ENCODE data around the gene C16orf95. TPM values are rescaled to one million over a fixed set of nuclear protein-coding genes. Genes with fewer than 3 reads are reported as not detected.
"Not testable (repeated sequence)": the region's sequence is repeated elsewhere in the genome, so short reads cannot be mapped to it uniquely, and the experiment has no call there.

The C16orf95 gene
- total RNA-seq, 2 experiments from 2014 or later = 5.6 to 12.8 TPM

DNA sequence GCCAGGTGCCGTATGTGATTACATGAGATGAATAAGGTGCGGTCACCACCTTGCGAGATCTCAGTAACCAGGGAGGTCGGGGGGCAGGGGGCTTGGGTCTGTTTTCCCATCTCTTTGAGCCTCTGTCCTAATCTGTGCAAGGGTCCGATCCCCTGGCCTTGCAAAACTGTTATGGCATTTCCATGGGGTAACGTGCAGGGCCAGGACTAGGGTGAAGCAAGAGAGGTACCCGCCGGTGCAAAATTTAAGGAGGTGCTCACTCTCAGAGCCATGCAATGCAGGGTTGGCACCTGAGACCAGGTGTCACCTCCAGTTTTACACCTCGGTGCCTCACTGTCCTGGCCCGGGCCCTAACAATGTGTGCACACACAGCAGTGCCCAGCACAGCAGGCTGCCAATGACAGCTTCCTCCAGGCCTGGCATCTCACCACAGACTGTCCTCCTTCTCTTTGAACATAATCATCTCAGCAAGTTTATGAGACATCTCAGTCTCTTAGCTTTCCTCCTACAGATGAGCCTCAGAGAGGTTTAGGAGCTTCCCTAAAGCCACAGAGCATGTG is 43.6 kb downstream of the C16orf95 start:
- H3K4me3 Mint-ChIP-seq = no peak overlapping the region
- H3K9me3 Mint-ChIP-seq (ENCODE audit: low read depth) = peaks cover 3% of the 10 kb centered on the region
- DNase-seq (no peak), ATAC-seq (no peak)
- H3K27me3 Mint-ChIP-seq = peaks cover 1% of the 10 kb centered on the region
- no peaks in the 10 kb centered on the region for H3K36me3 Mint-ChIP-seq (ENCODE audit: low read depth)
- no peak overlapping the region for H3K27ac Mint-ChIP-seq
- ChIA-PET POLR2A (interaction anchor here (1.0 kb wide), 1 partner anchor 48 kb away, joined by 3 read pairs; no protein-coding TSS in a partner anchor), CTCF (no interaction called here)
- intact Hi-C loops (cut with DNase I, micrococcal nuclease) = no loop called here
- H3K4me1 Mint-ChIP-seq = no peaks in the 10 kb centered on the region

GRCh38 chr16:87271256-87271655 is 45.9 kb downstream of the C16orf95 start:
- no peak for DNase-seq
- no peak overlapping the region for H3K4me3 Mint-ChIP-seq

DNA sequence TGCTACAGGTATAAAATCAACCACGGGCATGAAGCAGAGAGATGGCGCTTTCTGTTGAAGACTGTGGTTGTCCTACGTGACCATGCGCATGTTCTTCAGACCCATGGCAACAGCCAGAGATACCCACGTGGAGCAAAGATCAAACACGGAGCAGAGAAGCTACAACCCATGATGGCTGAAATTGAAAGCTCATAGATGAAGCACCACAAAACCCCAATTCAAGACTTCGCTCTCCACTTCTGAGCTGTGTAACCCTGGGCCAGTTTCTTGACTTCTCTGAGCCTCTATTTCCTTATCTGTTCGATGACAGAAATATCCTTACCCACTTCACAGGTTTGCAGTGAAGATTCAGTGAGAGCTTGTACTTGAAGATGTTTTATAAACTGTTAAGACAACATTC is 49.6 kb downstream of the C16orf95 start:
- H3K4me3 Mint-ChIP-seq = no peak overlapping the region
- DNase-seq = no peak
- CTCF ChIA-PET = interaction anchor here (1.7 kb wide), 1 partner anchor 11 kb away, joined by 4 read pairs; no protein-coding TSS in a partner anchor

More at GRCh38 chr16:87271256-87271655, 45.9 kb downstream of the C16orf95 start:
- no peaks in the 10 kb centered on the region for H3K27me3 Mint-ChIP-seq
- H3K4me1 Mint-ChIP-seq = no peaks in the 10 kb centered on the region
- ChIA-PET POLR2A (no interaction called here), CTCF (interaction anchor here (0.8 kb wide), 1 partner anchor 172 kb away, joined by 3 read pairs; no protein-coding TSS in a partner anchor)
- H3K27ac Mint-ChIP-seq = no peak overlapping the region
- intact Hi-C loops (cut with DNase I, micrococcal nuclease) = no loop called here
- H3K9me3 Mint-ChIP-seq (ENCODE audit: low read depth) = peaks cover 3% of the 10 kb centered on the region
- no peaks in the 10 kb centered on the region for H3K36me3 Mint-ChIP-seq (ENCODE audit: low read depth)
- no peak for ATAC-seq

GRCh38 chr16:87266846-87267245 is 50.3 kb downstream of the C16orf95 start:
- POLR2A ChIA-PET = interaction anchor here (0.6 kb wide), 1 partner anchor 15 kb away, joined by 6 read pairs; no protein-coding TSS in a partner anchor
- no peaks in the 10 kb centered on the region for H3K27me3 Mint-ChIP-seq
- CTCF ChIA-PET = interaction anchor here (0.5 kb wide), 1 partner anchor 1164 kb away, joined by 4 read pairs; no protein-coding TSS in a partner anchor
- peaks cover 3% of the 10 kb centered on the region for H3K9me3 Mint-ChIP-seq (ENCODE audit: low read depth)
- intact Hi-C loops (cut with DNase I, micrococcal nuclease) = no loop called here
- no peak for DNase-seq
- H3K36me3 Mint-ChIP-seq (ENCODE audit: low read depth) = no peaks in the 10 kb centered on the region
- ATAC-seq = no peak
- H3K27ac Mint-ChIP-seq = no peak overlapping the region
- no peaks in the 10 kb centered on the region for H3K4me1 Mint-ChIP-seq
- no peak overlapping the region for H3K4me3 Mint-ChIP-seq

More for the DNA sequence above, 49.6 kb downstream of the C16orf95 start:
- Mint-ChIP-seq H3K9me3 (ENCODE audit: low read depth) (peaks cover 3% of the 10 kb centered on the region), H3K27ac (no peak overlapping the region), H3K36me3 (ENCODE audit: low read depth) (no peaks in the 10 kb centered on the region), H3K27me3 (no peaks in the 10 kb centered on the region), H3K4me1 (no peaks in the 10 kb centered on the region)
- POLR2A ChIA-PET = no interaction called here
- no peak for ATAC-seq
- intact Hi-C loops (cut with DNase I, micrococcal nuclease) = no loop called here

- ChIA-PET POLR2A (no interaction called here), CTCF (interaction anchor here (0.6 kb wide), 1 partner anchor 1399 kb away, joined by 3 read pairs; no protein-coding TSS in a partner anchor)
- Mint-ChIP-seq H3K27ac (no peak overlapping the region), H3K9me3 (ENCODE audit: low read depth) (peaks cover 13% of the 10 kb centered on the region), H3K36me3 (ENCODE audit: low read depth) (no peaks in the 10 kb centered on the region), H3K4me3 (no peak overlapping the region), H3K27me3 (no peaks in the 10 kb centered on the region), H3K4me1 (no peaks in the 10 kb centered on the region)
- DNase-seq (no peak), ATAC-seq (no peak)
- intact Hi-C loops (cut with DNase I, micrococcal nuclease) = no loop called here
Measured at GRCh38 chr16:87265261-87265660, 51.9 kb downstream of the C16orf95 start.

DNA sequence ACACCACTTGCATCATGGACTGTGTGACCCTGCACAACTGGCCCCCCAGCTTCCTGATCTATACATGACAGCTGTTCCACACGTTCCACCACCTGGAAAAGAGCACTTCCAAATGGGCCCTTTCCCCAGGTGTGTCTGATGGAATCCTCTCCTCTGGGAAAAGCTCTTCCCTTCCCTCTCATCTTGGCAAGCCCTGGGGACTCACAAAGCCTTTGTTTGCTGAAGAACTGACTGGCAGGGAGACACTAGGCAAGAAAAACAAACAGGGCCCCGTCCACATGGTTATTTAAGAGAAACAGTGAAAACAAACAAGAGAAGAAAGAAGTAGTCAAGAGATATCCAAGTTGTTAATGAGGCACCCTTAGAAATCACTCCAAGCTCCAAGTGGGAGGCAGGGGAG is 52.6 kb downstream of the C16orf95 start:
- ChIA-PET POLR2A (no interaction called here), CTCF (interaction anchor here (0.6 kb wide), 1 partner anchor 1399 kb away, joined by 3 read pairs; no protein-coding TSS in a partner anchor)
- ATAC-seq (no peak), DNase-seq (no peak)
- intact Hi-C loops (cut with DNase I, micrococcal nuclease) = no loop called here
- no peak overlapping the region for H3K4me3 Mint-ChIP-seq
- no peaks in the 10 kb centered on the region for H3K27me3 Mint-ChIP-seq
- H3K4me1 Mint-ChIP-seq = no peaks in the 10 kb centered on the region
- peaks cover 14% of the 10 kb centered on the region for H3K9me3 Mint-ChIP-seq (ENCODE audit: low read depth)
- no peak overlapping the region for H3K27ac Mint-ChIP-seq
- H3K36me3 Mint-ChIP-seq (ENCODE audit: low read depth) = no peaks in the 10 kb centered on the region

GRCh38 chr16:87263418-87264052 is 53.7 kb downstream of the C16orf95 start:
- POLR2A ChIA-PET = no interaction called here
- Mint-ChIP-seq H3K9me3 (ENCODE audit: low read depth) (peaks cover 11% of the 10 kb centered on the region), H3K4me3 (no peak overlapping the region), H3K36me3 (ENCODE audit: low read depth) (no peaks in the 10 kb centered on the region), H3K27me3 (no peaks in the 10 kb centered on the region), H3K27ac (no peak overlapping the region), H3K4me1 (no peaks in the 10 kb centered on the region)
- no peak for DNase-seq
- CTCF ChIA-PET = no interaction called here
- intact Hi-C loops (cut with DNase I, micrococcal nuclease) = no loop called here
- no peak for ATAC-seq

DNA sequence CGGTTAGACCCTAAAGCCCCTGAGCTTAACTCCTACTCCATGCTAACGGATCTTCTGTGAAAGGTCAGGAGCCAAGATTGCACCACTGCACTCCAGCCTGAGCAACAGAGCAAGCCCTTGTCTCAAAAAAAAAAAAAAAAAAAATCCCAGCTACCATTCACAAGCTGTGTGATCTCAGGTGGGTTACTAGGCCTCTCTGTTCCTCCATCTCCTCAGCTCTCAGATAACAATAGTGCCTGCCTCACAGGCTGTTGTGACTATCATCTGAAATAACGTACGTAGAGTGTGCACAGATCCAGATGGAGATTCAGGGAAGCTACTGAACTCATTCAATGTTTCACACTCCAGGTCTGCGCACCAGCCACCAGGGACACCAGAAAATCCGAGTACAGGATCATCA is 57.8 kb downstream of the C16orf95 start:
- peaks cover 11% of the 10 kb centered on the region for H3K9me3 Mint-ChIP-seq (ENCODE audit: low read depth)
- no peak for ATAC-seq
- POLR2A ChIA-PET = no interaction called here

GRCh38 chr16:87258653-87259052 is 58.5 kb downstream of the C16orf95 start:
- H3K4me3 Mint-ChIP-seq; H3K36me3 Mint-ChIP-seq (ENCODE audit: low read depth); intact Hi-C loops (cut with DNase I, micrococcal nuclease); H3K4me1 Mint-ChIP-seq; DNase-seq; H3K27me3 Mint-ChIP-seq; ATAC-seq; H3K27ac Mint-ChIP-seq: not testable (repeated sequence)
- CTCF ChIA-PET = interaction anchor here (0.8 kb wide), 1 partner anchor 55 kb away, joined by 3 read pairs; no protein-coding TSS in a partner anchor
- POLR2A ChIA-PET = interaction anchor here (0.6 kb wide), 1 partner anchor 1006 kb away, joined by 4 read pairs; no protein-coding TSS in a partner anchor
- H3K9me3 Mint-ChIP-seq (ENCODE audit: low read depth) = peaks cover 11% of the 10 kb centered on the region

More for the DNA sequence above, 57.8 kb downstream of the C16orf95 start:
- H3K27me3 Mint-ChIP-seq = no peaks in the 10 kb centered on the region
- H3K4me3 Mint-ChIP-seq = no peak overlapping the region
- no peak overlapping the region for H3K27ac Mint-ChIP-seq
- intact Hi-C loops (cut with DNase I, micrococcal nuclease) = no loop called here
- H3K36me3 Mint-ChIP-seq (ENCODE audit: low read depth) = no peaks in the 10 kb centered on the region
- H3K4me1 Mint-ChIP-seq = no peaks in the 10 kb centered on the region
- CTCF ChIA-PET = interaction anchor here (0.6 to 0.8 kb wide), 3 partner anchors 17 to 469 kb away, joined by 3 read pairs; no protein-coding TSS in a partner anchor
- DNase-seq = no peak

DNA sequence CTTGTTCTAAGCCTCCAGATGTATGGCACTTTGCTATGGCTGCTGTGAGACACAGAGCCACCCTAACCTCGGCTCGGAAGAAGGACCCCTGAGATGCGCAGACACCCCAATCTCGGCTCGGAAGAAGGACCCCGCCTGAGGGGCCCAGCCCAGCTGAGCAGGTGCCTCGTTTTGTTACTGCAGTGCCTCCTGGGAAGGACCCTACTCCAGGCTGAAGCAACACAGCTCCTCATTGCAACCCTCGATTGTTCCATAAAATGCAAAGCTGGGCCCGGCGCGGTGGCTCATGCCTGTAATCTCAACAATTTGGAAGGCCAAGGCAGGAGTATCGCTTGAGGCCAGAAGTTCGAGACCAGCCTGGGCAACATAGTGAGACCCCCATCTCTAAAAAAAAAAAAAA is 61.3 kb downstream of the C16orf95 start:
- ATAC-seq (no peak), DNase-seq (no peak)
- H3K4me1 Mint-ChIP-seq = no peaks in the 10 kb centered on the region
- ChIA-PET POLR2A (no interaction called here), CTCF (no interaction called here)
- H3K9me3 Mint-ChIP-seq (ENCODE audit: low read depth) = peaks cover 7% of the 10 kb centered on the region
- no peaks in the 10 kb centered on the region for H3K36me3 Mint-ChIP-seq (ENCODE audit: low read depth)
- no peak overlapping the region for H3K4me3 Mint-ChIP-seq
- no peak overlapping the region for H3K27ac Mint-ChIP-seq
- intact Hi-C loops (cut with DNase I, micrococcal nuclease) = no loop called here
- no peaks in the 10 kb centered on the region for H3K27me3 Mint-ChIP-seq

DNA sequence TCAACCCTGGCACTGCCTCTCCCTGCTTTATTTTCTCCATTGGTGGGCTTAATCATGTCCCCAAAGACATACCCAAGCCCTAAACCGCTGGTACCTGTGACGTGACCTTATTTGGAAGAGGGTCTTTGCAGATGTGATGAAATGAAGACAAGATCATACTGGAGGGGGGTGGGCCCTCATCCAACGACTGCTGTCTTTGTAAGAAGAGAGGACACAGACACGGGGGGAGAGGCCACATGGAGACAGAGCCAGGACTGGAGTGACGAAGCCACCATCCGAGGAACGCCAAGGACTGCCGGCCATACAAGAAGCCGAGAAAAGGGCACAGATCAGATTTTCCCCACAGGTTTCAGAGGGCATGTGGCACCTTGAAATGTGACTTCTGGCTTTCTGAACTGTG is 62.5 kb downstream of the C16orf95 start:
- ATAC-seq (no peak), DNase-seq (no peak)
- CTCF ChIA-PET = no interaction called here
- no peaks in the 10 kb centered on the region for H3K27me3 Mint-ChIP-seq
- H3K36me3 Mint-ChIP-seq (ENCODE audit: low read depth) = no peaks in the 10 kb centered on the region
- POLR2A ChIA-PET = no interaction called here
- H3K27ac Mint-ChIP-seq = no peak overlapping the region
- no peak overlapping the region for H3K4me3 Mint-ChIP-seq
- intact Hi-C loops (cut with DNase I, micrococcal nuclease) = no loop called here
- no peaks in the 10 kb centered on the region for H3K4me1 Mint-ChIP-seq
- no peaks in the 10 kb centered on the region for H3K9me3 Mint-ChIP-seq (ENCODE audit: low read depth)

GRCh38 chr16:87254296-87254695 is 62.9 kb downstream of the C16orf95 start:
- no peaks in the 10 kb centered on the region for H3K4me1 Mint-ChIP-seq
- intact Hi-C loops (cut with DNase I, micrococcal nuclease) = no loop called here
- no peaks in the 10 kb centered on the region for H3K27me3 Mint-ChIP-seq
- no peaks in the 10 kb centered on the region for H3K36me3 Mint-ChIP-seq (ENCODE audit: low read depth)
- CTCF ChIA-PET = interaction anchor here (0.6 kb wide), 1 partner anchor 129 kb away, joined by 3 read pairs; the partner anchor contains the start of gene FBXO31
- ATAC-seq = no peak
- H3K4me3 Mint-ChIP-seq = no peak overlapping the region
- no peak for DNase-seq
- no peaks in the 10 kb centered on the region for H3K9me3 Mint-ChIP-seq (ENCODE audit: low read depth)
- POLR2A ChIA-PET = no interaction called here
- H3K27ac Mint-ChIP-seq = no peak overlapping the region
